ENCODE measurements around the gene PSME3. TPM values are rescaled to one million over a fixed set of nuclear protein-coding genes. Genes with fewer than 3 reads are reported as not detected.

Gene PSME3
- total and polyA plus RNA-seq, 2 of the 13 experiments (the other 11 are each of a cell fraction or from before 2014, with no cell fraction given) = 66.3 to 135 TPM

DNA sequence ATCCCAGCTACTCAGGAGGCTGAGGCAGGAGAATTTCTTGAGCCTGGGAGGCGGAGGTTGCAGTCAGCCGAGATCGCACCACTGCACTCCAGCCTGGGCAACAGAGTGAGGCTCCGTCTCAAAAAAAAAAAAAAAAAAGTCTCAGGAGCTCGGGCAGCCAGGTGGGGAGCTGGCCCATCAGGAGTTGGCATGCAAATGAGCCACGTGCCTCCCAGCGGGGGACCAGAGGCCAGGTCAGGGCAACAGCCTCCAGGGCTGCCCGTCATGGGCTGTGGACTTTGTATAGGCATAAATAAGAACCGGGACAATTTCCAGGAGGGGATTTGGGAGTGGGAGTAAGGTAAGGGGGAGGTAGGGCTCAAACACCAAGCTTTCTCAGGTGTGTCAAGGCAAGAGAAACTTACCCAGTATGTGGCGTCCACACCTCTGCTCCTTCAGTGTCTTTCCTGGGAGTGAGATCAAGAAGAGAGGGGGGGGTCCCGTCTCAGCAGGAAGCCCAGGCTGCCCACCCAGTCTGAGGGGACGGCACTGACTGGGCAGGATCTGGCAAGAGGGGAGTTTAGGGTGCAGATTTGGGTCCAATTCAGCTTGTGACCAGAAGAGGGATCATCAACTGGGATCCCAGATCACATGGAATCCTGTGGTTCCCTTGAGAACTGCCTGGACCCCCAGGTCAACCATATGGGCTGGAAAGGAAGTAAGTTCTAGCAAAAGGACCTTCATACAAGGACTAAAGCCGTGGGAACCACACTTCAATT lies 45.1 kb downstream of the PSME3 start (continued):
- TF ChIP-seq ATF7-NPFF (CRISPR knock-in tag; IDR thresholded peaks at IDR 0.05; ENCODE audit: low read depth) (no peak), HOXA9 (CRISPR knock-in tag; IDR thresholded peaks at IDR 0.05; ENCODE audit: borderline replicate concordance) (no peak), MBD4 (IDR thresholded peaks at IDR 0.05; ENCODE audit: borderline replicate concordance, low read length) (no peak), ZNF577 (CRISPR knock-in tag; IDR thresholded peaks at IDR 0.05; ENCODE audit: borderline replicate concordance, low read depth) (no peak), ZNF235 (CRISPR knock-in tag; IDR thresholded peaks at IDR 0.05; ENCODE audit: borderline replicate concordance) (no peak), MTA1 (CRISPR knock-in tag; IDR thresholded peaks at IDR 0.05; ENCODE audit: borderline replicate concordance) (0 out of 2 replicates have a peak, but pooled peaks have one; percentile 51), ZNF10 (CRISPR knock-in tag; IDR thresholded peaks at IDR 0.05; ENCODE audit: borderline replicate concordance, low read depth) (no peak), RFXAP (CRISPR knock-in tag; IDR thresholded peaks at IDR 0.05; ENCODE audit: borderline replicate concordance) (no peak), MAFK (conservative IDR thresholded peaks at IDR 0.05 in 1 of 2, IDR thresholded peaks at IDR 0.05 in 1 of 2; ENCODE audit: low read length in 2 of 2) (no peak), CEBPG (CRISPR knock-in tag; IDR thresholded peaks at IDR 0.05) (no peak), ZNF160 (CRISPR knock-in tag; IDR thresholded peaks at IDR 0.05) (no peak; the same call in 1 of the 2 replicates), REPIN1 (CRISPR knock-in tag; IDR thresholded peaks at IDR 0.05; ENCODE audit: borderline replicate concordance, low read depth) (peak; percentile 59; the same call in 1 of the 2 replicates), SOX5 (CRISPR knock-in tag; IDR thresholded peaks at IDR 0.05; ENCODE audit: borderline replicate concordance) (peak; percentile 22; the same call in 1 of the 2 replicates), RBAK (CRISPR knock-in tag; IDR thresholded peaks at IDR 0.05) (no peak), U2AF1 (optimal IDR thresholded peaks at IDR 0.05; ENCODE audit: low read depth, low read length) (no peak), ZNF792 (CRISPR knock-in tag; IDR thresholded peaks at IDR 0.05) (no peak), IRX3 (CRISPR knock-in tag; IDR thresholded peaks at IDR 0.05; ENCODE audit: borderline replicate concordance, low read depth) (no peak), ZNF75D (CRISPR knock-in tag; IDR thresholded peaks at IDR 0.05; ENCODE audit: borderline replicate concordance) (no peak), ZNF605 (CRISPR knock-in tag; IDR thresholded peaks at IDR 0.05) (peak; percentile 86; the same call in 1 of the 2 replicates), SIN3A (IDR thresholded peaks at IDR 0.05; ENCODE audit: borderline replicate concordance, low read depth, low read length) (peak; percentile 12; the same call in 1 of the 2 replicates), ZNF562 (CRISPR knock-in tag; IDR thresholded peaks at IDR 0.05; ENCODE audit: borderline replicate concordance) (no peak), FOXC1 (CRISPR knock-in tag; IDR thresholded peaks at IDR 0.05; ENCODE audit: borderline replicate concordance) (no peak; the same call in 1 of the 2 replicates), JUNB (CRISPR knock-in tag; IDR thresholded peaks at IDR 0.05; ENCODE audit: borderline replicate concordance) (no peak), WIZ (CRISPR knock-in tag; IDR thresholded peaks at IDR 0.05) (no peak), RAD21 (CRISPR knock-in tag; IDR thresholded peaks at IDR 0.05) (peak; percentile 43), NAIF1 (CRISPR knock-in tag; IDR thresholded peaks at IDR 0.05; ENCODE audit: borderline replicate concordance) (peak; percentile 43; the same call in 1 of the 2 replicates)
- TF ChIP-seq, protein P1, sequence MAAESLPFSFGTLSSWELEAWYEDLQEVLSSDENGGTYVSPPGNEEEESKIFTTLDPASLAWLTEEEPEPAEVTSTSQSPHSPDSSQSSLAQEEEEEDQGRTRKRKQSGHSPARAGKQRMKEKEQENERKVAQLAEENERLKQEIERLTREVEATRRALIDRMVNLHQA (CRISPR knock-in tag; IDR thresholded peaks at IDR 0.05) = no peak
- TF ChIP-seq, protein P2, sequence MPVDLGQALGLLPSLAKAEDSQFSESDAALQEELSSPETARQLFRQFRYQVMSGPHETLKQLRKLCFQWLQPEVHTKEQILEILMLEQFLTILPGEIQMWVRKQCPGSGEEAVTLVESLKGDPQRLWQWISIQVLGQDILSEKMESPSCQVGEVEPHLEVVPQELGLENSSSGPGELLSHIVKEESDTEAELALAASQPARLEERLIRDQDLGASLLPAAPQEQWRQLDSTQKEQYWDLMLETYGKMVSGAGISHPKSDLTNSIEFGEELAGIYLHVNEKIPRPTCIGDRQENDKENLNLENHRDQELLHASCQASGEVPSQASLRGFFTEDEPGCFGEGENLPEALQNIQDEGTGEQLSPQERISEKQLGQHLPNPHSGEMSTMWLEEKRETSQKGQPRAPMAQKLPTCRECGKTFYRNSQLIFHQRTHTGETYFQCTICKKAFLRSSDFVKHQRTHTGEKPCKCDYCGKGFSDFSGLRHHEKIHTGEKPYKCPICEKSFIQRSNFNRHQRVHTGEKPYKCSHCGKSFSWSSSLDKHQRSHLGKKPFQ (CRISPR knock-in tag; IDR thresholded peaks at IDR 0.05; ENCODE audit: insufficient replicate concordance) = no peak

Measured in HepG2 (cell line).